ENCODE results near the gene RPL18.

GRCh38 chr19:48608798-48609263 lies 10.1 kb downstream of the RPL18 start:
- TF ChIP-seq CTCF (conservative IDR thresholded peaks at IDR 0.05 in 1 of 2, IDR thresholded peaks at IDR 0.05 in 1 of 2; ENCODE audit: extremely low read depth in 1 of 2, insufficient read depth in 1 of 2, low read depth in 1 of 2, low read length in 2 of 2) (peak; percentile 50 to 59), EZH2 (IDR thresholded peaks at IDR 0.05; ENCODE audit: borderline replicate concordance, low read length) (no peak)

Data from mammary epithelial cell (primary cell).